ENCODE results near the gene DPH7. TPM values are rescaled to one million over a fixed set of nuclear protein-coding genes. Genes with fewer than 3 reads are reported as not detected.

The DPH7 gene
- total RNA-seq (2014; rRNA removed; shearing (Covaris generic)) = 41.4 and 46.1 TPM in 2 replicates

GRCh38 chr9:137578518-137579258 is at the start of gene DPH7:
Gene DPH7, minus strand, starts transcription at chr9:137578925. Its CDS starts 148 bp downstream, at chr9:137578777.

DNA sequence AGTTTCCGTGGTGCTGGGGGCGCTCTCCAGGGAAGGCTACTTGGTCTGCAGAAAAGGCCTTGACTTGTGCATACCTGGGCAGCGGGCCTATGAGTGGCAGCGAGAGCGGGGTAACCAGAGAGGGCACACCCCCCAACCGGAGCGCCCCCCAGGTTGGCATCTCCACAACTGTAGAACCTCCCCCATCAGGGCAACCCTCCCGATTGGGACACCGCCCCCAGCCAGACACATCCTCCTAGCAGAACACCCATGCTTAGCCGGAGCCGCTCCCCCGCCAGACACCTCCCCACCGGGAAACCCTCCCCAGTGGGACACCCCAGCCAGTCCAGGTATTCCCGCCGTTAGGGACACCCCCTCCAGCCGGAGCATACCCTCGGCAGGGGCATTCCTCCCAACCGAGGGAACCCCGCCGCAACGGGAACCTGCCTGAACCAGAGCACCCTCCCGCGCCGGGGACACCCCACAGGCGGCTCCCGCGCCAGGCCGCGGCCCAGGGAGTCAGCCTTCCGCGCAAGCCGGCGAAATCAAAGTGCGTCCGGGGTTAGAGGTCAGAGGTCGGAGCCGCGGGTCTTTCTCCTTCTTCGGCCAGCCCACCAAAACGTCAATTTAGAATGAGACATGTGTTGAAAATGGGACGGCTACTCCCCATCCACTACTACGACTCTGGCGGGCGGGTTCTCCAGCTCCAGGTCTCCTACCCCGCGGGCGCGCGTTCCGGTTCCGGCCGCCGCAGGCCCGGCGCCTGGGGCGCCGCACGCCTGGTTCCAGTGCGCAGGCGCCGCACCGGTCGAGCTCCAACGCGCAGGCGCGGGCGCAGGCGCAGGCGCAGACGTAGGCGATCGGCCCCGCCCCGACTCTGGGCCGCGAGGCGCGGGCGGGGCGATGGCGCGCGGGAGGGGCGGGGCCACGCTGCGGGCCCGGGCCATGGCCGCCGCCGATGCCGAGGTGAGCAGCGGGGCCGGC is 39.7 kb upstream of the DPH7 start, which contains the start of gene EHMT1:
Gene EHMT1, plus strand, starts transcription at position 901 of the 963 bp plus-strand sequence. Its CDS starts 24 bp downstream, at position 925.

GRCh38 chr9:137605121-137606004 is 26.6 kb upstream of the DPH7 start, which contains the start of gene ARRDC1:
Gene ARRDC1, plus strand, starts transcription at chr9:137605686. Its CDS starts 32 bp downstream, at chr9:137605718.

DNA sequence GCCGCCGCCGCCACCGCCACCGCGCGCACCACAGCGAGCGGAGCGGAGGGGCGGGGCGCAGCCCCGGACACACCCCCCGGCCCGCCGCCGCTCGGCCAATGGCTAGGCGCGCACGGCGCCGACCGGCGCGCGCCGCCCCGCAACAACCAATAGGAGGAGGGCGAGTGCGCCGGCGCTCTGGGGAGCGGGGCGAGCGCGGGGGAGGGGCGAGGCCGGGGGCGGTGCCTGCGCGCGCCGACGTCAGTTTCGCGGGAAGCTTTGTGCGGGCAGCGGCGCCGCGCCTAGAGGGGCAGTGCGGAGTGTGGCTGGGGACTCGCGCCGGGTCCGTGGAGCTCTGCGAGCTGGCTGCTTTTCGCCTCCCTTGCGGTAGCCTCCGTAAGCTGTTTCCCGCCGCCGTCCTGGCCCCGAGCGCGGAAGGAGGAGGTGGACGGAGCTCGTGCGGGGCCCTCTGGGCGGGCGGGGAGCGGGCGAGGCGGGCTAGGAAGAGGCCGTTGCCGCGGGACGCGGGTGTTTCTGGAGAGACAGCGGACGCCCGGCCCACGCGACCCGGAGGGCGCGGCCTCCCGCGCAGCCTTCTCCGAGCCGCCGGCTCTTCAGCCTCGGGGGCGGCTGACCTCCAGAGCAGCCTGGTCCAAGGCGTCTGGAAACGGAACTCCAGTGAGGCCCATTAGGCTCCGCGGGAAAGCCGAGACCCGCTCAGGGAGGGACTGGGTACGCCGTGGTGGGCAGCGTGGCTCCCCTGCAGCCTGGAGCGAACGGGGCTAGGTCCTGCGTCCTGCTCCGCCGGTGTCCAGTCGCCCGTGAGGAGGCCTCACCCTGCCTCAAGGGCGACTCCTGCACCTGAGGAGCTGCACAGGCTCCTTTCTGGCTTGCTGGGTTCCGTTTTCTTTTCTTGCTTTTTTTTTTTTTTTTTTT is 12.0 kb upstream of the DPH7 start, which contains the start of gene ZMYND19:
Gene ZMYND19, minus strand, starts transcription at position 44 of the 915 bp plus-strand sequence. CDS start 249 bp downstream, outside the sequence.

GRCh38 chr9:137551264-137552021 is 27.3 kb downstream of the DPH7 start, which contains the start of gene MRPL41:
Gene MRPL41, plus strand, starts transcription at chr9:137551879. Its CDS starts 203 bp downstream, at chr9:137552082.

DNA sequence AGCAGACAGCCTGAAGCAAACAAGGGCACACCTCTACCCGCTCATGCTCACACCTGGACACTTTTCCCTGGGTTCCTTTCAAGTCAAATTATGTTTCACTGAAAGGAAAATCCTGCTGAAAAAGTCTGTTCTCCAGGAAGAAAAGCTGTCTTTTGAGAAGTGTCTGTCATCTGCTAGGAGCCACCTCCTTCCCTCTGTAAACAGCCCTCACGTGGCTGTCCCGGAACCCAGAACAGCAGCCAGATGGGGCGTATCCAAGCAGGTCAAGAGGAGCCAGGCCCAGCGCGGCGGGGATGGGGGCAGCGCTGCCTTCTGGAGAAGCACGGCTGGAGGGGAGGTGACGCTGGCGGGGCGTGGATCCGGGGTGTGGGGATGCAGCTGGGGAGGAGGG is 28.5 kb downstream of the DPH7 start, which contains the start of gene PNPLA7:
Gene PNPLA7, minus strand, starts transcription at position 172 of the 391 bp plus-strand sequence. CDS start 205 bp downstream, outside the sequence.

Other genes with a start within 250 kb of the DPH7 start
- gene EXD3, start 155.8 kb downstream of the DPH7 start, total RNA-seq (2014; rRNA removed; shearing (Covaris generic)) = 3.9 and 4.8 TPM in 2 replicates
- 0.56 and 1.2 TPM in 2 replicates for gene NOXA1, start 155.5 kb downstream of the DPH7 start, total RNA-seq (2014; rRNA removed; shearing (Covaris generic))
- gene ENTPD8, start 137.6 kb downstream of the DPH7 start, total RNA-seq (2014; rRNA removed; shearing (Covaris generic)) = 0.21 TPM in 1 of 2 replicates, not detected in the other
- 34.7 and 38.6 TPM in 2 replicates for gene NSMF, start 119.6 kb downstream of the DPH7 start, total RNA-seq (2014; rRNA removed; shearing (Covaris generic))
- 1.3 and 1.8 TPM in 2 replicates for gene PNPLA7, start 28.5 kb downstream of the DPH7 start, total RNA-seq (2014; rRNA removed; shearing (Covaris generic))
- gene MRPL41, start 27.0 kb downstream of the DPH7 start, total RNA-seq (2014; rRNA removed; shearing (Covaris generic)) = 132 and 161 TPM in 2 replicates
- gene ZMYND19, start 11.6 kb upstream of the DPH7 start, total RNA-seq (2014; rRNA removed; shearing (Covaris generic)) = 49.6 and 53.9 TPM in 2 replicates
- 38.8 and 45.0 TPM in 2 replicates for gene ARRDC1, start 26.8 kb upstream of the DPH7 start, total RNA-seq (2014; rRNA removed; shearing (Covaris generic))
- gene EHMT1, start 40.1 kb upstream of the DPH7 start, total RNA-seq (2014; rRNA removed; shearing (Covaris generic)) = 58.4 and 61.8 TPM in 2 replicates